Ovary (tissue), 3 donors: Measurements from ENCODE around the gene NMRK2.

ENCODE experiments used
- EP300 ChIP-seq: sonication (generic); formaldehyde crosslinking; IDR thresholded peaks from one replicate; pipeline ENCODE4 v1.6.1; 2017; ENCODE audit warnings: antibody characterized with exemption
- POLR2A ChIP-seq: fragments of 450-650 bp; IDR thresholded peaks from one replicate; pipeline ENCODE4 v1.6.1; 2017; ENCODE audit warnings: antibody characterized with exemption, mild to moderate bottlenecking, moderate library complexity
- TF ChIP-seq, protein P1 (sequence below), 3 donors: fragments of 450-650 bp in 2 of 3; fragments of 200-600 bp in 1 of 3; IDR thresholded peaks; one replicate each; pipeline versions ENCODE4 v1.5.1 to v1.8.0; 2016 to 2022; ENCODE audit warnings: antibody characterized with exemption in 3 of 3, mild to moderate bottlenecking in 1 of 3
- donor health status: DM: no; HTN: no; CAD: no.

DNA sequence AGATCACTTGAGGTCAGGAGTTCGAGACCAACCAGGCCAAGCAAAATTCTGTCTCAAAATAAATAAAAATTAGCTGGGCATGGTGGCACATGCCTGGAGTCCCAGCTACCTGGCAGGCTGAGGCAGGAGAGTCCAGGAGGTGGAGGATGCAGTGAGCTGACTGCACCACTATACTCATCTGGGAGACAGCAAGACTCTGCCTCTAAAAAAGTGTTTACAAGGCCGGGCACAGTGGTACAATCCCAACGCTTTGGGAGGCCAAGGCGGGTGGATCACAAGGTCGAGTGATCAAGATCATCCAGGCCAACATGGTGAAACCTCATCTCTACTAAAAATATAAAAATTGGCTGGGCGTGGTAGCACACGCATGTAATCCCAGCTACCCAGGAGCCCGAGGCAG, 42.3 kb downstream of the NMRK2 start:
- TF ChIP-seq, protein P1, sequence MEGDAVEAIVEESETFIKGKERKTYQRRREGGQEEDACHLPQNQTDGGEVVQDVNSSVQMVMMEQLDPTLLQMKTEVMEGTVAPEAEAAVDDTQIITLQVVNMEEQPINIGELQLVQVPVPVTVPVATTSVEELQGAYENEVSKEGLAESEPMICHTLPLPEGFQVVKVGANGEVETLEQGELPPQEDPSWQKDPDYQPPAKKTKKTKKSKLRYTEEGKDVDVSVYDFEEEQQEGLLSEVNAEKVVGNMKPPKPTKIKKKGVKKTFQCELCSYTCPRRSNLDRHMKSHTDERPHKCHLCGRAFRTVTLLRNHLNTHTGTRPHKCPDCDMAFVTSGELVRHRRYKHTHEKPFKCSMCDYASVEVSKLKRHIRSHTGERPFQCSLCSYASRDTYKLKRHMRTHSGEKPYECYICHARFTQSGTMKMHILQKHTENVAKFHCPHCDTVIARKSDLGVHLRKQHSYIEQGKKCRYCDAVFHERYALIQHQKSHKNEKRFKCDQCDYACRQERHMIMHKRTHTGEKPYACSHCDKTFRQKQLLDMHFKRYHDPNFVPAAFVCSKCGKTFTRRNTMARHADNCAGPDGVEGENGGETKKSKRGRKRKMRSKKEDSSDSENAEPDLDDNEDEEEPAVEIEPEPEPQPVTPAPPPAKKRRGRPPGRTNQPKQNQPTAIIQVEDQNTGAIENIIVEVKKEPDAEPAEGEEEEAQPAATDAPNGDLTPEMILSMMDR (IDR thresholded peaks at IDR 0.05): no peak
- no peak for TF ChIP-seq POLR2A
- no peak for TF ChIP-seq EP300
